HK-2 (cell line): ENCODE measurements around the gene PNKP.
A peak's percentile ranks its signal among the peaks of the same experiment; 100 is the strongest.

ENCODE experiments used
- DNase-seq: peaks from one replicate; pipeline ENCODE4 v3.0.0-alpha.2; 2018; ENCODE audit not compliant: unreplicated experiment

Gene PNKP

DNA sequence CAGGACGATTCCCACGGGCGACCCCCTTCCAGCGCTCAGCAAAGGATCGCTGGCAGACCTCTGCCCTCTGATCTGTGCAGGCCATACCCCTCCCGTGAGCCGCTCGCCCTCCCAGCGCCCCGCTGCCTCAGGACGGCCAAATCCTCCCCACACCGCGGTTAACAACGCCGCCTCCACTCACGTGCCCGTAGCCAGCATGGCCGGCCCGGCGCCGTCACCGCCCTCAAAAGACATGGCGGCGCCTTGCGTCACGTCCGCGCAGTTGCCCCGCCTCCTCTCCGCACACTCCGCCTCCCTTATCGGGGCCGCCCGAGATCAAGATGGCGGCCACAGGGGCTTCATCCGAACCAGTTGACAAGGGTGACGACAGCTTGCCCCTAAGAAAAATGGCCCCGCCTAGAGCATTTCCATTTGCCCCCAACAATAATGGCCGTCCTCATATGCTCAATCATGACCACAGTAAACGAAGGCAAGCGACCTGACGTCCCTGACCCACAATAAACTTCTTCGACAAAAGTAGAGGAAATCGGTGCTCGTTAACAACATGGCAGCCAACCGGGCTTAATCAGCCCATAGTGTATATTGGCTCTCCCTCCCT lies 9.1 kb upstream of the PNKP start:
- DNase-seq = peak; percentile 97

DNA sequence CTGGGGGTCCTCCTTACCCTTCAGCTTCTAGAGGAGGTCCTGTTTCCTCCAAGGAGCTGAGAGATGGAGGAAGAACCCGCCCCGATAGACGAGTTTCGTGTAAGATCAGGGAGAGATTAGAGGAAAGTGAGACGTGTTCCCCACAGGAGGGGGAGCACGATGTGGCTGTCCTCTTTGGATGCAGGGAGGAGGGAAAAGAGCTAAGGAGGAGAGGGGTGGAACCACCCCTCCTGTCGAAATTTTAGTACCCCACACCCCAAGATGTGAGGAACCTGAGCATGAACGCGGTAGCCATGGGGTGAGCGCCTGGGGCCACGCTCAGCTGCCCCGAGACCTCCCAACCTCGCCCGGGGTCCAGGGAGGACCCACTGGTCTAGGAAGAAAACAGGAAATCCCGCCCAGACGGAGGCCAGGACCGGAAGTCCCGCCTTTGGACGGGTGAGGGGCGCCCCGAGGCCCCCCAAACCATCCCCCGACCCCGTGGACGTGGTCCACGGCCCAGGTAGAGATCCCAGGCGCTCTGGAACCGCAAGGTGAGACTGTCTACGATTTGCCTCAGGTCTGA lies 8.6 kb upstream of the PNKP start:
- DNase-seq = peak; percentile 59

- no peak for DNase-seq
Observed at GRCh38 chr19:49875177-49875576, 7.8 kb upstream of the PNKP start.

- DNase-seq = no peak
Observed at GRCh38 chr19:49874503-49875157, 7.3 kb upstream of the PNKP start.

DNA sequence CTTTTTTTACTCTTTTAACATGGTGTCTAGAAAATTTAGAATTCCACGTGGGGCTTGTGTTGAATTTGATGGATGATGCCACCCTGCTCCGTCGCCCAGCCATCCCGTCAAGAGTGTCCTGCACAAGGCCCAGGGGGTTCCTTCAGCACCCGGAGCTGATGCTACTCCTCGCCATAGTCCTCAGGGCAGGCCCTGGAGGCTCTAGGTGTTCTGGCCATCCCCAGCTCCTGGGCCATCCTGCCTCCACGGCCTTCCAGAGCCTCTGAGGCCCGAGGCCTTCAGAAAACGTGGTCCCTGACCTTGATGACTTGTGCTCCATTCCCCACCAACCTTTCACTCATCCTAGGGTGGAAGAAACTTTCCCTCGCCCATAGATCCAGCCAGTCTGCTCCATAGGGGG lies 6.5 kb upstream of the PNKP start:
- DNase-seq = no peak

- DNase-seq = no peak
Observed at GRCh38 chr19:49873129-49873521, 5.7 kb upstream of the PNKP start.

GRCh38 chr19:49872245-49873128 lies 5.1 kb upstream of the PNKP start:
- DNase-seq = no peak

DNA sequence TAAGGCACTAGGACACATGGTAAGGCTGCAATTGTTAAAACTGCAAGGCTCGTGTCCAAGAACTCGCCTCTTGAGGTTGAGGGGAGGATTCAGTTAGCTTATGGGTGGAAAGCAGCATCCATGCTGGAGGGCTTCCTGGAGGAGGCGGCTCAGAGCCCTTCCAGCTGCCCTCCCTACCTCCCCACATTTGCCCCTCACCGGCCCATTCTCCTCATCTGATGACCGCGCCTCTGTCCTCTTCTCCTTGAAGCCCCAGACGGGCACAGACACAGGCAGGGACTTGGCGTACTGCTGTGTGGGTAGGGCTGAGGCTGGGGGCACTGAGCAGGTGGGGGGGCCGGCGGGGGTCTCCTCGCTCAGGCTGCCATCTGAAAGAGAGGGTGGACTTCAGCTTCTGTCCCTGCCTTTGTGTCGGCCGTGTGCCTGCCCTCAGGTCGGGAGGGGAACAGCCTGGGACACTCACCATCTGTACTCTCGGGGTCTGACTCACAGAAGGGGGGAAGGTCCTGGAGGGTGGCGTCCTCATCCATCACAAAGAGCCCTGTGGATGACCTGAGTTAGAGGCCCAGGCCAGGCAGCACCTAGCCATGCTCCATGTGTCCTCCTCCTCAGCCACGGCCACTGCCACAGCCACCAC lies 4.1 kb upstream of the PNKP start:
- DNase-seq = no peak

- DNase-seq = no peak
Observed at GRCh38 chr19:49870309-49870901, 3.0 kb upstream of the PNKP start.

DNA sequence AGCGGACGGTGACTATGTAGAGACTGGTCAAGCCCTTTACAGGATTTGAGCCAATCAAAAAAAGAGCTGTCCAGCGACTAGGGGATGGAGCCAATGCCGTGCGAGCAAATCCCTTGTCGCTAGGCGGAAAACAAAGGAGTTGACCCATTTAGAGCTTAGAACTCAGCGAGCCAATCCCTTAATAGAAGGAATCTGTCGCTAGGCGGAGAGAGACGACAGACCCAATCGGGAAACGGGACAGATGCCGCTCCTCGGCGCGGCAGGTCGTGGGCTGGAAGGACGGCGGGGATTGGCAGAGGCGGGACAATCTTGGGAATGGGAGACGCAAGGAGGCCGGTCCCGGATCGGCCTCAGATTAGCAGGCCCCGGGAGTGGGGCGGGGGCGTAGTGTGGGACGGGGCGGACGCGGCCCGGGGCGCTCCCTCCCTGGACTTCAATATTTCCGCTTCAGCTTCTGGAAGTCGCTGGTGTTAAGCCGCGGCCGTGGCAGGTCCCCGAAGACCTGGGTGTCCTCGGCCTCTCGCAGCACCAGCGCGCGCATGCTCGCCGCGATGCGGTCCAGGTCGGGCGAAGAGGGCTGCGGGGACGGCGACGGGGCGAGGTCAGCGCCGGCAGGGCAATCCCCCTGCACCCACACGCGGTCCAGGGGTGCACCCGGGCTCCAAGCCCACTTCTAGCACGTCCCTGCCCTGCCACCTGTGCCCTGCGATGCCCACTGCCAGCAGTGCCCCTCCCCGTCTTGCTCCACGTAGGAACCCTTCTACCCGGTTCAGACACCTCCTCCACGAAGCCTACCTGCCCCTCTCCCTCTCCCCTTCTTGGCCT lies 2.3 kb upstream of the PNKP start:
- DNase-seq = peak; percentile 99

DNA sequence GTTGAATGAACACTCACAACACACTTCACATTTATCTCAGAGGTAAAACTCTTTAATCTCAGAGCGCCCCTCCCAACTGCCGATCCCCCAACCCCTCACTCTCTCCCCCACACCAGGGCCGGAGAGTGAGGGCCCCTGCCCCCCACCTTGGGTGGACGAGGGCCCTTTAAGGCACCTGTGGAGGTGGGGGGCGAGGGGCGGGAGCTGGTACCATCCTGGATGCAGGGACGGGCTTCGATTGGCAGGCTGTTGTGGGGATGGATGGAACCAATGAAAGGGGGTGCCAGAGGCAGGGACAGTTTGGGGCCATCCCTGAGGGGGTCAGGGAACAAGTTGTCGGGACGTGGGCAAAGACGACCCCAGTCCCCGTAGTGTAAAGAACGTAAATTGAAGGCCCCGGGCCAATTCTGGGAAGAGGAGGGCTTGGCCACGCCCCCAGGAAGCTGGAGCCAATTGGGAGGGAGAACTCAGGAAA lies 1.7 kb upstream of the PNKP start:
- DNase-seq = no peak

GRCh38 chr19:49864890-49865289 lies 2.5 kb downstream of the PNKP start:
- DNase-seq = no peak

DNA sequence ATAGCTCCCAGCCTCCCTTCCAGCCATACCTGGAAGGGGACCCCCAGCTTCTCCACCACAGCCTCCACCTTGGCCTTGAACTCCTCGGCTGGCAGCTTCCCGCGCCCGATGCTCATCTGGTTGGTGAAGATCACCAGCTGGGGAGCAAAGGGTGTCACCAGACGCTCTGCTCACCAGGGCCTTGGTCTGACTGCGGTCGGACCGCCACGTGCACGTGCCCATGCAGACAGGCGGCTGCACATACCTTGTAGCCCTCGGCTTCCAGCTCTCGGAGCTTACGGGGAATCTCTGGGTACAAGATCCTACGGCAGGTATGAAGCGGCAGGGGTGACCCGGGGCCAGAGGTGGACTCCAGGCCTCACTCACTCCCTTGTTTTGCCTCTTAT lies 3.4 kb downstream of the PNKP start:
- DNase-seq = no peak

GRCh38 chr19:49863254-49863934 lies 4.0 kb downstream of the PNKP start:
- no peak for DNase-seq

- no peak for DNase-seq
Observed at GRCh38 chr19:49862391-49863253, 4.8 kb downstream of the PNKP start.

GRCh38 chr19:49861541-49862378 lies 5.6 kb downstream of the PNKP start:
- DNase-seq = no peak

DNA sequence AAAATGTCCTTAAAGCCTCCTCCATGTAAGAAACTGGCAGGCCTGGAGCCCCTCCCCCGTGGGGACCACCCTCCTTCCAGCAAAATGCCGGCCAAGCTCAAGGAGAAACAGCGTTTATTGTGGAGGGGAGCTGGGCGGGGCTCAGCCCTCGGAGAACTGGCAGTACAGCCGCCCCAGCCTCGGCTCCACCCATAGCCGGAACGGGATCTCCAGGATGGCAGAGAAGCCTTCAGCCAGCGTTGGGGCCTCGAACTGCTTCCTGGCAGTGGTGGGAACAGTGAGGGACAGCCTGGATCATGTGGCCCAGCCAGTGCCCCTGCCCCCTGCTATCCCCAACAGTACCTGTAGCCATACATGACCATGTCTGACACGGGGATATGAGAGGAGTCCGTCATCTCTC lies 6.3 kb downstream of the PNKP start:
- no peak for DNase-seq
